Adrenal gland (tissue), 12 donors: ENCODE results near the gene DPH7. TPM values are rescaled to one million over a fixed set of nuclear protein-coding genes. Genes with fewer than 3 reads are reported as not detected.

ENCODE experiments used
- DNase-seq, 7 donors: peaks; one replicate each; pipeline ENCODE4 v3.0.0-alpha.2; 2019 to 2020
- H3K27ac ChIP-seq, 5 donors: fragments of 200-600 bp; sonication (generic) in 4 of 5; 1 replicate in 3 of 5; 2 replicates in 2 of 5; pipeline versions ENCODE4 v1.5.1 to v1.8.0; 2016 to 2020; ENCODE audit warnings: mild to moderate bottlenecking in 1 of 5
- H3K27me3 ChIP-seq: fragments of 200-600 bp; 2 replicates; pipeline ENCODE4 v1.8.0; 2021
- H3K36me3 ChIP-seq, 2 donors: fragments of 200-600 bp; replicated peaks in 1 of 2; 1 replicate in 1 of 2; 2 replicates in 1 of 2; pipeline versions ENCODE4 v1.5.1 to v1.8.0; 2018 to 2022
- H3K4me1 ChIP-seq, 2 donors: fragments of 200-600 bp; replicated peaks in 1 of 2; 1 replicate in 1 of 2; 2 replicates in 1 of 2; pipeline versions ENCODE4 v1.5.1 to v1.8.0; 2018 to 2021
- H3K4me3 ChIP-seq, 4 donors: fragments of 200-600 bp; sonication (generic) in 3 of 4; one replicate each; pipeline ENCODE4 v1.5.1; 2016 to 2018
- H3K9me3 ChIP-seq, 3 donors: fragments of 200-600 bp; sonication (generic) in 1 of 3; replicated peaks in 1 of 3; 1 replicate in 2 of 3; 2 replicates in 1 of 3; pipeline versions ENCODE4 v1.5.1 to v1.8.0; 2016 to 2021
- POLR2A ChIP-seq, 2 donors: fragments of 450-650 bp; IDR thresholded peaks; one replicate each; pipeline ENCODE4 v1.6.1; 2017; ENCODE audit warnings: antibody characterized with exemption in 2 of 2, mild to moderate bottlenecking in 2 of 2, moderate library complexity in 1 of 2
- WGBS, 4 donors: extraction: QIAGEN DNeasy Blood & Tissue Kit in 2 of 4; methylation state at CpG; one replicate each; pipeline versions ENCODE4 v1.1.5 to v1.1.7; 2013 to 2017; 5-methylcytosine and 5-hydroxymethylcytosine counted together
- intact Hi-C, 2 donors: fragments of 100-400 bp; cut with DNase I; formaldehyde crosslinking; loops; one replicate each; pipeline versions ENCODE4 v1.14.1 to v1.15.0; 2022 to 2023
- polyA plus RNA-seq, 3 donors: library from polyadenylated mRNA; stranded (reverse); fragments of 200-250 nt in 2 of 3; fragments of 350-450 nt in 1 of 3; fragmentation: Illumina TruSeq in 1 of 3; extraction: RNeasy Lipid Tissue Mini Kit (QIAGEN cat#74804) in 1 of 3; gene quantifications; one replicate each; pipeline ENCODE4 v1.2.3, GENCODE V29; 2013 to 2014
- total RNA-seq, 9 donors: library from RNA; depleted of rRNA in 4 of 9; stranded (reverse); fragments of >200 nt in 4 of 9; fragments of 120-200 nt in 1 of 9; fragmentation: NEBNext Ultra II Directional in 1 of 9; extraction: Animal tissue kit (Norgen Biotek cat#: 25700) in 1 of 9; gene quantifications; one replicate each; pipeline versions ENCODE4 v1.1.0 to v1.2.4, GENCODE V29; 2013 to 2023
- TF ChIP-seq, protein P1 (sequence below), 6 experiments: fragments of 450-650 bp in 4 of 6; fragments of 200-600 bp in 2 of 6; sonication (generic) in 1 of 6; IDR thresholded peaks; 1 replicate in 5 of 6; 2 replicates in 1 of 6; pipeline versions ENCODE4 v1.5.1 to v1.8.0; 2016 to 2021; ENCODE audit warnings: antibody characterized with exemption in 6 of 6, mild to moderate bottlenecking in 2 of 6, moderate library complexity in 1 of 6
- donor health status: healthy with polysubstance abuse.
- donor health status: Bipolar disorder and iron deficiency.
- donor health status: DM: yes; HTN: yes; CAD: no.
- donor health status: DM: no; HTN: no; CAD: no.
- donor health status: DM: no; HTN: no; CAD: no.
- donor health status: DM: yes; HTN: yes; CAD: no.

DPH7 gene
- total and polyA plus RNA-seq, 12 donors: 17.2 to 88.3 (median 28.9) TPM

DNA sequence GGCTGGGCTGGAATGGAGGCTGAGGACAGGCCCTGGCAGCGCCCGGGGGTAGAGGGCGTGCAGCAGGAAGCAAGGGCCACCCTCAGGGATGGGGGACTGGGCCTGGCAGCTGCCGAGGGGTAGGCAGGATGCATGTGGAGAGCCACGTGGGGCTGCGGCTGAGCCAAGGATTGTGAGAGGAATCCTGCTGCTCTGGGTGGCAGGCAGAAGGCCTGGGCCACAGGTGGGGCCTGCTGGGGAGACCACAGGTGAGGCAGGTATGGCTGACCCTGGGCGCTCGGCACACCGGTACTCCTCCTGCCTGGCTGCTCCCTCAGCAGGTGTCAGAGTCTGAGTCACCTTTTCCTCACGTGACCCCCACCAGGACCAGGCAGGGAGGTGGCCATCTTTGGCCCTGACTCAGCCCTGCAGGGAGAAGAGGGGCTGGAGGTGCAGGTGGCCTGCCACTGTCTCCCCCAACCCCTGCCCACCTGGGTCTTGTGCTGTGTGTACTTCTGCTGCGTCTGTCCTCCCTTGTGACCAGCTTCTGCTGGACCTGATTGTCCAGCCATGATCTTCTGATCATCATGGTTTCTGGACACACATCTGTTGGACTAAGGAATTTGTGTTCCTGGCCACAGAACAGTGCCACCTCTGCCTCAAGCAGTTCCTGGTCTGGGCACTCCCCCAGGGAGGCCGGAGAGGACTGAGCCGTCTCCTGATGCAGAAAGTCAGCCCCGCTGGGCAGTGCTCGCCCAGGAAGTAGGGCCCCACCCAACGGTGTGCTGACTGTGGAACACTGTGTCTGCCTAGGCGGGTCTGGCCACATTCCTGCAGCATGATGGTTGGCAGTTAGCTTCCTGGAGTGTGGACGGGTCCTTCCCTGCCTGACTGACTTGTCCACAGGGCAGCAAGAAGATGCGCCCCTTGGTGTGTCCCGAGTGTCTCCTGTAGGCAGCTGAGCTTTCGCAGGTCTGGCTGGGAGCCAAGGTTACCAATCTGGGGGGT is 33.2 kb upstream of the DPH7 start:
- no peaks in the 10 kb centered on the region for H3K9me3 ChIP-seq
- H3K27me3 ChIP-seq: no peaks in the 10 kb centered on the region
- WGBS, 4 donors: 39 to 69% (median 46%) methylated on average over 6 to 21 of the region's 21 CpGs
- intact Hi-C loops: no loop called here
- H3K27ac ChIP-seq: peak overlapping the region in 3 of 5 donors; percentile 12 to 78 (median 34)
- peak in 5 of 7 donors; percentile 56 to 66 (median 61) for DNase-seq
- peaks cover 0 to 20% of the 10 kb centered on the region in 2 donors for H3K36me3 ChIP-seq
- H3K4me3 ChIP-seq: no peak overlapping the region
- TF ChIP-seq, protein P1, sequence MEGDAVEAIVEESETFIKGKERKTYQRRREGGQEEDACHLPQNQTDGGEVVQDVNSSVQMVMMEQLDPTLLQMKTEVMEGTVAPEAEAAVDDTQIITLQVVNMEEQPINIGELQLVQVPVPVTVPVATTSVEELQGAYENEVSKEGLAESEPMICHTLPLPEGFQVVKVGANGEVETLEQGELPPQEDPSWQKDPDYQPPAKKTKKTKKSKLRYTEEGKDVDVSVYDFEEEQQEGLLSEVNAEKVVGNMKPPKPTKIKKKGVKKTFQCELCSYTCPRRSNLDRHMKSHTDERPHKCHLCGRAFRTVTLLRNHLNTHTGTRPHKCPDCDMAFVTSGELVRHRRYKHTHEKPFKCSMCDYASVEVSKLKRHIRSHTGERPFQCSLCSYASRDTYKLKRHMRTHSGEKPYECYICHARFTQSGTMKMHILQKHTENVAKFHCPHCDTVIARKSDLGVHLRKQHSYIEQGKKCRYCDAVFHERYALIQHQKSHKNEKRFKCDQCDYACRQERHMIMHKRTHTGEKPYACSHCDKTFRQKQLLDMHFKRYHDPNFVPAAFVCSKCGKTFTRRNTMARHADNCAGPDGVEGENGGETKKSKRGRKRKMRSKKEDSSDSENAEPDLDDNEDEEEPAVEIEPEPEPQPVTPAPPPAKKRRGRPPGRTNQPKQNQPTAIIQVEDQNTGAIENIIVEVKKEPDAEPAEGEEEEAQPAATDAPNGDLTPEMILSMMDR (IDR thresholded peaks at IDR 0.05): no peak
- TF ChIP-seq POLR2A (IDR thresholded peaks at IDR 0.05): no peak
- H3K4me1 ChIP-seq: peaks cover 20 to 47% of the 10 kb centered on the region in 2 donors

DNA sequence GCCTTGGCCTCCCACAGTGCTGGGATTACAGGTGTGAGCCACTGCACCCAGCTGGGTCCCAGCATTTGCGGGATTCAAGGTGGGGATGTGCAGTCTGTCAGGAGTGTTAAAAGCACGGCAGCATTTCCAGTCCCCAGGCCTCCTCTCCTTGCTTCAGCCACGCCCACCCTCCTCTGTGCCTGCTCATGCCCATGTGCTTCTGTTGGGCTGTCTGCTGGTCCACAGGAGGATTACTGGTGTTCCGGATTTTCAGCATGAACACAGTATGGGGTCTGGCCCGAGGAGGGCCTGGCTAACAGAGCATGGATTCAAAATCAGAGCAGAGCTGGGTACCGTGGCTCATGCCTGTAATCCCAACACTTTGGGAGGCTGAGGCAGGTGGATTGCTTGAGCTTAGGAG is 32.2 kb upstream of the DPH7 start:
- 74 to 87% (median 80%) methylated on average over 6 of the region's 6 CpGs for WGBS, 4 donors
- no peak for DNase-seq
- intact Hi-C loops: no loop called here
- Histone ChIP-seq H3K36me3 (peaks cover 0 to 20% of the 10 kb centered on the region in 2 donors), H3K4me1 (peaks cover 29 to 45% of the 10 kb centered on the region in 2 donors), H3K4me3 (no peak overlapping the region), H3K27me3 (no peaks in the 10 kb centered on the region), H3K9me3 (no peaks in the 10 kb centered on the region), H3K27ac (no peak overlapping the region)
- TF ChIP-seq, protein P1 (IDR thresholded peaks at IDR 0.05): no peak
- TF ChIP-seq POLR2A (IDR thresholded peaks at IDR 0.05): no peak

- Histone ChIP-seq H3K4me3 (peak overlapping the region in 1 of 4 donors; percentile 98), H3K36me3 (no peaks in the 10 kb centered on the region), H3K4me1 (peaks cover 14 to 24% of the 10 kb centered on the region in 2 donors), H3K27ac (peak overlapping the region in 1 of 5 donors; percentile 29), H3K27me3 (no peaks in the 10 kb centered on the region), H3K9me3 (no peaks in the 10 kb centered on the region)
- WGBS, 4 donors: 38 to 64% (median 43%) methylated on average over 8 to 17 of the region's 17 CpGs
- TF ChIP-seq, protein P1 (IDR thresholded peaks at IDR 0.05): no peak
- peak in 2 of 7 donors; percentile 37 to 51 for DNase-seq
- intact Hi-C loops: no loop called here
These were observed 28.6 kb upstream of the DPH7 start for GRCh38 chr9:137607141-137607857.

GRCh38 chr9:137606734-137607138 is 28.0 kb upstream of the DPH7 start:
- intact Hi-C loops: no loop called here
- TF ChIP-seq POLR2A (IDR thresholded peaks at IDR 0.05): no peak
- TF ChIP-seq, protein P1 (IDR thresholded peaks at IDR 0.05): no peak
- 20 to 43% (median 32%) methylated on average over 2 to 13 of the region's 13 CpGs for WGBS, 4 donors
- Histone ChIP-seq H3K4me1 (peaks cover 14 to 19% of the 10 kb centered on the region in 2 donors), H3K4me3 (peak overlapping the region in 1 of 4 donors; percentile 98), H3K27me3 (no peaks in the 10 kb centered on the region), H3K9me3 (no peaks in the 10 kb centered on the region), H3K36me3 (no peaks in the 10 kb centered on the region), H3K27ac (no peak overlapping the region)
- DNase-seq: peak in 1 of 7 donors; percentile 48
